Heart right ventricle (tissue), 16 donors: Measurements from ENCODE around the gene C10orf67. TPM values are rescaled to one million over a fixed set of nuclear protein-coding genes. Genes with fewer than 3 reads are reported as not detected.
"Not testable (repeated sequence)": the region's sequence is repeated elsewhere in the genome, so short reads cannot be mapped to it uniquely, and the experiment has no call there.

Source experiments
- ATAC-seq, 8 donors: fragments of 200-7000 bp; cut with Tn5 transposase; one replicate each; pipeline ENCODE4 v1.9.1; 2020; ENCODE audit warnings: mild to moderate bottlenecking in 8 of 8, moderate library complexity in 8 of 8, moderate number of reproducible peaks in 1 of 8
- DNase-seq, 2 donors: peaks; one replicate each; pipeline ENCODE4 v3.0.0-alpha.2; 2020
- H3K27ac ChIP-seq, 10 donors: fragments of 200-600 bp; sonication (generic) in 2 of 10; one replicate each; pipeline versions ENCODE4 v1.5.0 to v1.8.0; 2020 to 2022; ENCODE audit warnings: mild to moderate bottlenecking in 3 of 10
- H3K27me3 ChIP-seq, 7 donors: fragments of 200-600 bp; one replicate each; pipeline ENCODE4 v1.8.0; 2021 to 2022; ENCODE audit warnings: mild to moderate bottlenecking in 2 of 7
- H3K36me3 ChIP-seq, 9 donors: fragments of 200-600 bp; sonication (generic) in 1 of 9; one replicate each; pipeline versions ENCODE4 v1.5.0 to v1.8.0; 2020 to 2022; ENCODE audit warnings: mild to moderate bottlenecking in 2 of 9
- H3K4me1 ChIP-seq, 9 donors: fragments of 200-600 bp; sonication (generic) in 1 of 9; one replicate each; pipeline versions ENCODE4 v1.5.0 to v1.8.0; 2020 to 2022; ENCODE audit warnings: mild to moderate bottlenecking in 4 of 9
- H3K4me3 ChIP-seq, 10 donors: fragments of 200-600 bp; sonication (generic) in 2 of 10; one replicate each; pipeline versions ENCODE4 v1.5.0 to v1.8.0; 2020 to 2022; ENCODE audit warnings: mild to moderate bottlenecking in 7 of 10, moderate library complexity in 2 of 10
- H3K9me3 ChIP-seq, 11 donors: fragments of 200-600 bp in 10 of 11; sonication (generic) in 2 of 11; one replicate each; pipeline versions ENCODE4 v1.5.0 to v1.8.0; 2013 to 2022; ENCODE audit warnings: mild to moderate bottlenecking in 2 of 11, control low read depth in 1 of 11, moderate library complexity in 1 of 11
- CTCF ChIP-seq, 9 donors: fragments of 200-600 bp; sonication (generic) in 2 of 9; IDR thresholded peaks; one replicate each; pipeline versions ENCODE4 v1.5.0 to v1.8.0; 2021 to 2022; ENCODE audit warnings: antibody characterized with exemption in 9 of 9, mild to moderate bottlenecking in 5 of 9, moderate library complexity in 1 of 9
- WGBS, 2 donors: extraction: QIAGEN DNeasy Blood & Tissue Kit; methylation state at CpG; one replicate each; pipeline ENCODE4 v1.1.7; 2013; ENCODE audit warnings: inconsistent platforms in 1 of 2; 5-methylcytosine and 5-hydroxymethylcytosine counted together
- intact Hi-C, 10 donors: fragments of 100-400 bp; cut with DNase I; formaldehyde crosslinking; loops; one replicate each; pipeline versions ENCODE4 v1.11.1 to v1.14.2; 2022
- polyA plus RNA-seq, 2 donors: library from polyadenylated mRNA; stranded (reverse); fragments of 200-250 nt; gene quantifications; one replicate each; pipeline ENCODE4 v1.2.3, GENCODE V29; 2013
- total RNA-seq, 10 donors: library from RNA; stranded (reverse); fragmentation: NEBNext Ultra II Directional in 3 of 10; extraction: Animal tissue kit (Norgen Biotek cat#: 25700) in 3 of 10; gene quantifications; one replicate each; pipeline versions ENCODE4 v1.2.1 to v1.2.4, GENCODE V29; 2021 to 2023
- donor health status: Arrhythmogenic right ventricular cardiomyopathy.
- donor health status: ischemic (EF 13 %, LVEDD 7.1; RV severe dilation, severe dysfunction).
- donor health status: healthy with polysubstance abuse.
- donor health status: DM: no; HTN: yes; CAD: no.
- donor health status: DM: no; HTN: no; CAD: no.
- donor health status: ischemic (EF 25% LVEDD 6.9; RV normal size, moderate dysfunction).
- donor health status: ischemic (EF 25% LVEDD 5.7; RV mildly dilated, moderate dysfunction).
- donor health status: healthy.
- donor health status: DM: yes; HTN: yes; CAD: no.
- donor health status: Ischemic cardiomyopathy.
- donor health status: ischemic (EF 35%, LVEDD 5.7; RV mildly dilated, moderate dysfunction).
- donor health status: nonischemic (EF 11% LVEDD 7.7; RV severe dilation, severe dysfunction).
- donor health status: DM: yes; HTN: yes; CAD: no.
- donor health status: PGD.
- donor health status: ischemic (EF 29% LVEDD 5.4; RV normal size, mild dysfunction).
- donor health status: nonischemic (EF 23%, LVEDD 6.1; RV moderate dilation, normal function).

C10orf67 gene
- total and polyA plus RNA-seq, 12 donors = 0.15 to 1.5 (median 0.40) TPM

- H3K27ac ChIP-seq = no peak overlapping the region
- H3K27me3 ChIP-seq = peaks cover 0 to 16% (median 0%) of the 10 kb centered on the region in 7 donors
- no peak for TF ChIP-seq CTCF (IDR thresholded peaks at IDR 0.05)
- H3K9me3 ChIP-seq = no peaks in the 10 kb centered on the region
- no peaks in the 10 kb centered on the region for H3K4me1 ChIP-seq
- intact Hi-C loops = no loop called here
- DNase-seq (no peak), ATAC-seq (no peak)
- 91 to 95% methylated on average over 2 of the region's 2 CpGs for WGBS, 2 donors
- no peak overlapping the region for H3K4me3 ChIP-seq
- no peaks in the 10 kb centered on the region for H3K36me3 ChIP-seq
Observed at GRCh38 chr10:23262928-23263327, 81.7 kb downstream of the C10orf67 start.

- intact Hi-C loops = no loop called here
- Histone ChIP-seq H3K4me3 (no peak overlapping the region), H3K27ac (no peak overlapping the region), H3K4me1 (no peaks in the 10 kb centered on the region), H3K9me3 (no peaks in the 10 kb centered on the region), H3K36me3 (no peaks in the 10 kb centered on the region), H3K27me3 (peaks cover 0 to 13% (median 0%) of the 10 kb centered on the region in 7 donors)
- no peak for DNase-seq
- 63 to 67% methylated on average over 2 of the region's 2 CpGs for WGBS, 2 donors
- no peak for TF ChIP-seq CTCF (IDR thresholded peaks at IDR 0.05)
- no peak for ATAC-seq
Observed at GRCh38 chr10:23258516-23258915, 86.1 kb downstream of the C10orf67 start.

GRCh38 chr10:23253780-23254179 lies 90.8 kb downstream of the C10orf67 start:
- peaks cover 0 to 3% (median 0%) of the 10 kb centered on the region in 7 donors for H3K27me3 ChIP-seq
- WGBS, 2 donors = 43 to 52% methylated on average over 2 of the region's 2 CpGs
- no peaks in the 10 kb centered on the region for H3K4me1 ChIP-seq
- intact Hi-C loops = no loop called here
- H3K36me3 ChIP-seq = no peaks in the 10 kb centered on the region
- no peak for TF ChIP-seq CTCF (IDR thresholded peaks at IDR 0.05)
- H3K4me3 ChIP-seq = no peak overlapping the region
- DNase-seq (no peak), ATAC-seq (no peak)
- H3K9me3 ChIP-seq = no peaks in the 10 kb centered on the region
- H3K27ac ChIP-seq = no peak overlapping the region

- H3K4me3 ChIP-seq, H3K9me3 ChIP-seq, H3K36me3 ChIP-seq, ATAC-seq, H3K27ac ChIP-seq, intact Hi-C loops, H3K27me3 ChIP-seq, DNase-seq, H3K4me1 ChIP-seq: not testable (repeated sequence)
- WGBS, 2 donors = 85 to 92% methylated on average over 4 of the region's 4 CpGs
Observed at GRCh38 chr10:23252859-23253258, 91.7 kb downstream of the C10orf67 start.

DNA sequence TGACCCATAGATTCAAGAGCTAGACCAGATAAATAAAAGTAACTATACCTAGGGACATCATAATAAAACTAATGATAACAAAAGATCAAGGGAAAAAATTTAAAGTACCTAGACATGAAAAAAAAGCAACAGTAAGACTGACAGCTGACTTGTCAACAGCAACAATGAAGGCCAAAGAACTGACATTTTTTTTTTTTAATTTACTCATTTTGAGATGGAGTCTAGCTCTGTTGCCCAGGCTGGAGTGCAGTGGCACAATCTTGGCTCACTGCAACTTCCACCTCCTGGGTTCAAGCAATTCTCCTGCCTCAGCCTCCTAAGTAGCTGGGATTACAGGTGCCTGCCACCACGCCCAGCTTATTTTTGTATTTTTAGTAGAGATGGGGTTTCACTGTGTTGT lies 102.8 kb downstream of the C10orf67 start:
- intact Hi-C loops, H3K27ac ChIP-seq, H3K4me3 ChIP-seq, DNase-seq, H3K27me3 ChIP-seq, H3K4me1 ChIP-seq, ATAC-seq, H3K36me3 ChIP-seq: not testable (repeated sequence)
- 60 to 78% methylated on average over 1 of the region's 1 CpG for WGBS, 2 donors
- H3K9me3 ChIP-seq = peaks cover 0 to 50% (median 7%) of the 10 kb centered on the region in 11 donors
